SJSA1 (cell line): ENCODE results near the gene FMNL2. TPM values are rescaled to one million over a fixed set of nuclear protein-coding genes. Genes with fewer than 3 reads are reported as not detected.
A peak's percentile ranks its signal among the peaks of the same experiment; 100 is the strongest.
"Not testable (repeated sequence)": the region's sequence is repeated elsewhere in the genome, so short reads cannot be mapped to it uniquely, and the experiment has no call there.

Experiments
- DNase-seq, 2 experiments: peaks; one replicate each; pipeline ENCODE4 v3.0.0-alpha.2; 2015 to 2020; ENCODE audit warnings: low spot score in 2 of 2, low read depth in 1 of 2
- H3K27ac ChIP-seq: fragments of 250-450 bp; sonication (Bioruptor Pico); 2 replicates; pipeline ENCODE4 v1.5.1; 2020; ENCODE audit warnings: mild to moderate bottlenecking, moderate library complexity
- H3K27me3 ChIP-seq: fragments of 250-450 bp; sonication (Bioruptor Pico); replicated peaks from 2 replicates; pipeline ENCODE4 v1.5.1; 2020; ENCODE audit warnings: mild to moderate bottlenecking, moderate library complexity
- H3K36me3 ChIP-seq: fragments of 250-450 bp; sonication (Bioruptor Pico); 2 replicates; pipeline ENCODE4 v1.5.1; 2020; ENCODE audit warnings: mild to moderate bottlenecking
- H3K4me1 ChIP-seq: fragments of 250-450 bp; sonication (Bioruptor Pico); replicated peaks from 2 replicates; pipeline ENCODE4 v1.6.1; 2021; ENCODE audit warnings: mild to moderate bottlenecking
- H3K4me3 ChIP-seq: fragments of 250-450 bp; sonication (Bioruptor Pico); 2 replicates; pipeline ENCODE4 v1.5.1; 2020; ENCODE audit warnings: mild to moderate bottlenecking
- H3K9me3 ChIP-seq: fragments of 250-450 bp; sonication (Bioruptor Pico); replicated peaks from 2 replicates; pipeline ENCODE4 v1.5.1; 2020; ENCODE audit warnings: mild to moderate bottlenecking
- total RNA-seq: library from RNA; depleted of rRNA; stranded (reverse); fragments of >200 nt; shearing (Covaris generic); gene quantifications from 2 replicates; pipeline ENCODE4 v1.2.3, GENCODE V29; 2014; rRNA removed

FMNL2 gene
- total RNA-seq, result 4.4 and 12.9 TPM in 2 replicates

GRCh38 chr2:152335016-152335725 lies at the start of gene FMNL2:
Gene FMNL2 (plus strand): TSS chr2:152335174.
- Histone ChIP-seq H3K27ac (0 out of 2 replicates have a peak within 1 kb of the TSS, but pooled peaks have one; percentile 0), H3K4me1 (peaks cover 23% of the 10 kb centered on the region), H3K9me3 (no peaks in the 10 kb centered on the region), H3K4me3 (peak within 1 kb of the TSS; percentile 91), H3K36me3 (peaks cover 8% of the 10 kb centered on the region; the same call in 1 of the 2 replicates), H3K27me3 (no peaks in the 10 kb centered on the region)
- DNase-seq, result peak; percentile 68 to 82

- Histone ChIP-seq H3K36me3 (no peaks in the 10 kb centered on the region), H3K9me3 (no peaks in the 10 kb centered on the region), H3K4me3 (no peak overlapping the region), H3K27ac (no peak overlapping the region), H3K27me3 (no peaks in the 10 kb centered on the region), H3K4me1 (no peaks in the 10 kb centered on the region)
- DNase-seq, result no peak
Measured at GRCh38 chr2:152292991-152293390, 42.0 kb upstream of the FMNL2 start.

GRCh38 chr2:152297715-152298114 lies 37.3 kb upstream of the FMNL2 start:
- H3K36me3 ChIP-seq, result no peaks in the 10 kb centered on the region
- no peaks in the 10 kb centered on the region for H3K27me3 ChIP-seq
- H3K9me3 ChIP-seq, result no peaks in the 10 kb centered on the region
- H3K27ac ChIP-seq, result no peak overlapping the region
- H3K4me3 ChIP-seq, result no peak overlapping the region
- DNase-seq, result no peak
- H3K4me1 ChIP-seq, result peaks cover 7% of the 10 kb centered on the region

- Histone ChIP-seq H3K27me3 (no peaks in the 10 kb centered on the region), H3K36me3 (no peaks in the 10 kb centered on the region), H3K4me1 (peaks cover 7% of the 10 kb centered on the region), H3K27ac (no peak overlapping the region), H3K9me3 (no peaks in the 10 kb centered on the region), H3K4me3 (no peak overlapping the region)
- DNase-seq, result peak in 1 of 2 experiments; percentile 29
Measured at GRCh38 chr2:152298754-152299153, 36.2 kb upstream of the FMNL2 start.

GRCh38 chr2:152301131-152301530 lies 33.8 kb upstream of the FMNL2 start:
- Histone ChIP-seq H3K27me3 (no peaks in the 10 kb centered on the region), H3K4me1 (peaks cover 7% of the 10 kb centered on the region), H3K36me3 (no peaks in the 10 kb centered on the region), H3K9me3 (no peaks in the 10 kb centered on the region), H3K27ac (no peak overlapping the region), H3K4me3 (no peak overlapping the region)
- no peak for DNase-seq

- Histone ChIP-seq H3K4me3 (no peak overlapping the region), H3K36me3 (no peaks in the 10 kb centered on the region), H3K27ac (no peak overlapping the region), H3K4me1 (peaks cover under 1% of the 10 kb centered on the region; the same call in 1 of the 2 replicates), H3K27me3 (no peaks in the 10 kb centered on the region), H3K9me3 (no peaks in the 10 kb centered on the region)
- no peak for DNase-seq
Measured at GRCh38 chr2:152303951-152304350, 31.0 kb upstream of the FMNL2 start.

GRCh38 chr2:152304836-152305235 lies 30.1 kb upstream of the FMNL2 start:
- Histone ChIP-seq H3K4me1 (no peaks in the 10 kb centered on the region), H3K27ac (no peak overlapping the region), H3K4me3 (no peak overlapping the region), H3K27me3 (no peaks in the 10 kb centered on the region), H3K36me3 (no peaks in the 10 kb centered on the region), H3K9me3 (no peaks in the 10 kb centered on the region)
- no peak for DNase-seq

- no peak for DNase-seq
- H3K27ac ChIP-seq, result no peak overlapping the region
- H3K36me3 ChIP-seq, result no peaks in the 10 kb centered on the region
- no peaks in the 10 kb centered on the region for H3K27me3 ChIP-seq
- H3K4me3 ChIP-seq, result no peak overlapping the region
- H3K9me3 ChIP-seq, result no peaks in the 10 kb centered on the region
- H3K4me1 ChIP-seq, result no peaks in the 10 kb centered on the region
Measured at GRCh38 chr2:152307863-152308262, 27.1 kb upstream of the FMNL2 start.

GRCh38 chr2:152309352-152310214 lies 25.4 kb upstream of the FMNL2 start:
- no peaks in the 10 kb centered on the region for H3K36me3 ChIP-seq
- no peak overlapping the region for H3K4me3 ChIP-seq
- no peaks in the 10 kb centered on the region for H3K9me3 ChIP-seq
- no peaks in the 10 kb centered on the region for H3K27me3 ChIP-seq
- no peak overlapping the region for H3K27ac ChIP-seq
- no peaks in the 10 kb centered on the region for H3K4me1 ChIP-seq
- DNase-seq, result no peak

- H3K27ac ChIP-seq, result no peak overlapping the region
- peaks cover 15% of the 10 kb centered on the region for H3K4me1 ChIP-seq
- no peaks in the 10 kb centered on the region for H3K36me3 ChIP-seq
- no peaks in the 10 kb centered on the region for H3K9me3 ChIP-seq
- no peaks in the 10 kb centered on the region for H3K27me3 ChIP-seq
- no peak for DNase-seq
- no peak overlapping the region for H3K4me3 ChIP-seq
Measured at GRCh38 chr2:152319822-152320570, 15.0 kb upstream of the FMNL2 start.

GRCh38 chr2:152320814-152321213 lies 14.2 kb upstream of the FMNL2 start:
- DNase-seq, result no peak
- no peaks in the 10 kb centered on the region for H3K27me3 ChIP-seq
- H3K36me3 ChIP-seq, result no peaks in the 10 kb centered on the region
- H3K4me3 ChIP-seq, result no peak overlapping the region
- no peak overlapping the region for H3K27ac ChIP-seq
- peaks cover 15% of the 10 kb centered on the region for H3K4me1 ChIP-seq
- H3K9me3 ChIP-seq, result no peaks in the 10 kb centered on the region

- no peak for DNase-seq
- H3K9me3 ChIP-seq, result no peaks in the 10 kb centered on the region
Measured at GRCh38 chr2:152322222-152322621, 12.8 kb upstream of the FMNL2 start.

GRCh38 chr2:152325126-152325525 lies 9.8 kb upstream of the FMNL2 start:
- H3K27me3 ChIP-seq, H3K4me3 ChIP-seq, H3K27ac ChIP-seq, H3K9me3 ChIP-seq, H3K36me3 ChIP-seq, DNase-seq: not testable (repeated sequence)
- peaks cover 15% of the 10 kb centered on the region for H3K4me1 ChIP-seq

More at GRCh38 chr2:152322222-152322621, 12.8 kb upstream of the FMNL2 start:
- H3K27ac ChIP-seq, result peak overlapping the region; percentile 23; the same call in 1 of the 2 replicates
- H3K4me3 ChIP-seq, result no peak overlapping the region
- H3K4me1 ChIP-seq, result peaks cover 15% of the 10 kb centered on the region
- H3K27me3 ChIP-seq, result no peaks in the 10 kb centered on the region
- no peaks in the 10 kb centered on the region for H3K36me3 ChIP-seq
